Aortic smooth muscle cell (primary cell): ENCODE results near the gene TAF5. TPM values are rescaled to one million over a fixed set of nuclear protein-coding genes. Genes with fewer than 3 reads are reported as not detected.

Experiments
- total RNA-seq: library from RNA; depleted of rRNA; stranded (reverse); fragments of >200 nt; gene quantifications from 2 replicates; pipeline ENCODE4 v1.2.3, GENCODE V29; 2014

Gene TAF5
- total RNA-seq: 2.3 and 2.6 TPM in 2 replicates

GRCh38 chr10:103367782-103368518, at the start of gene TAF5:
TSS of gene TAF5 (plus strand) at chr10:103367976. CDS start at chr10:103367990, 14 bp downstream.

DNA sequence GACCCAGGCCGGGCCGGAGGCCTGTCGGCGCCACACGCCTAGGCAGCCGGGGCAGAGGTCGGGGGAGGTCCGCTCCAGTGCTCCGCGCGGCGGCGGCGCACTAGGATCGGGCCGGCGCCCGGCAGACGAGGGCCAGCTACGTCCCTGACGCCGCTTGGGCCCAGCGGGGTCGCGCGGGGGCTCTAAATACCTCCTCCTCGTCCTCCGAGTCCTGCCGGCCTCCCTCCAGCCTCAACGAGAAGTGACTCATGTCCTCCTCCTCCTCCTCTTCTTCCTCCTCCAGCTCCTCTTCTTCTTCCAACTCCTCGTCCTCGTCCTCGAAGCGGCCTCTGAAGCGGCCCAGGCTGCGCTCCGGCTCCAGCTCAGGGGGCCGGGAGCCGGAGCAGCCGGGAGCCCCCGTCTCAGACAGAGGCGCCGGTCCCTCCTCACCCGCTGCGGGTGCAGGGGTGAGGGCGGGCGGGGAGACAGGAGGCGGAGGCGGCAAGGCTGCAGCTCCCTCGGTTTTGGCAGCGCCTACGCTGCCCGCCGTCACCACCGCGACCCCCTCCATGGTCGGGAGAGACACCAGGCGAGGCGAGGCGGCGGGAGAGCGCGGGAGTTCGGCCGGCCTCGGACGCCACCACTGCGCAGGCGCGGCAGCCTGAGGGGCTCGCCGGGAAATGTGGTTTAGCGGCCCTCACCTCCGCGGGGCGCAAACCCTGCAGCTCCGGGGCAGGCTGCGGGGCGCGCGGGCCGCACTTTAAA, 17.1 kb upstream of the TAF5 start, which contains the start of gene PCGF6:
Gene PCGF6, minus strand, starts transcription at position 624 of the 744 bp plus-strand sequence. Its CDS starts 74 bp downstream, at position 550.

DNA sequence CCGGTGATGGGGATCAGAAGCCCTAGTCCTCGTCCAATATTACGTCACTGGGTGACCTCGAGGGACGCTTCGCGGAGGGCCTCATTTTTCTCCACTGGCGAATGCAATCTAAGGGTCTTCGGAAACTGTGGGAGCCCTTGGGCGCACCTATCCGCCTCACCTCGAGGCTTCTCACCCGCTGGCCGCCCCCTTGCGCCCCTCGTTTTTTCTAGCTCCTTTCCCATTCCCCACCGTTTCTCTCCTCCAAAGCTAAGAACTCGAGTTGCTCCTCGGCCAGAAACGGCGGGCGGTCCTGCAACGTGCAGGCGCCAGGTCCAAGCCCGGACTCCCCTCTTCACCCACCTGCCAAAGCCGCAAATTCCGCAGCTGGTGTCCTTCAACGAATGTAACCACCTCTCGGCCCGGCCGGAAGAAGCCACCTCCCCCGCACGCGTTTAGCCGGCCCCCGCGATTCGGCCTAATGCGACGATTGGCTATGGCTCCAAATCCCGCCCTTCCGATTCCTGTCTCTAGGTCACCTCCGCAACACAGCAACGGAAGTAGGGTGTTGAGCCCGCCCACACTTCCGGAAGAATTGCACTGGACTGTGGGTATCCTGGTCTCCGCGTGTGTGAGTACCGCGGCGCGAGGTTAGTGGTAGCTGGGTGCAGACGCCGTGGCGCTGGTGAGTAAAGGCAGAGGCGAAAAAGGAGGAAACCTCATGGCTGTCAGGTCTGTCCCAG, 28.5 kb downstream of the TAF5 start, which contains the start of the genes ATP5MK and PDCD11:
Gene ATP5MK, minus strand, starts transcription at position 409 of the 722 bp plus-strand sequence. CDS start 4,018 bp downstream, outside the sequence.
Gene PDCD11, plus strand, starts transcription at position 560 of the 722 bp plus-strand sequence. CDS start 1,801 bp downstream, outside the sequence.

Other genes starting within 250 kb of the TAF5 start
- gene NT5C2, start 174.7 kb upstream of the TAF5 start, total RNA-seq: 82.0 and 103 TPM in 2 replicates
- gene RPEL1, start 122.1 kb upstream of the TAF5 start, total RNA-seq: 0.12 TPM in 1 of 2 replicates, not detected in the other
- gene INA, start 90.8 kb upstream of the TAF5 start, total RNA-seq: 0.26 and 0.44 TPM in 2 replicates
- 10.9 and 13.1 TPM in 2 replicates for gene PCGF6, start 16.8 kb upstream of the TAF5 start, total RNA-seq
- gene ATP5MK, start 28.5 kb downstream of the TAF5 start, total RNA-seq: 149 and 155 TPM in 2 replicates
- 23.6 and 31.7 TPM in 2 replicates for gene PDCD11, start 28.6 kb downstream of the TAF5 start, total RNA-seq
- gene CALHM2, start 84.4 kb downstream of the TAF5 start, total RNA-seq: 30.1 and 38.6 TPM in 2 replicates
- not detected in 2 replicates for gene CALHM1, start 90.9 kb downstream of the TAF5 start, total RNA-seq
- gene CALHM3, start 111.3 kb downstream of the TAF5 start, total RNA-seq: not detected in 2 replicates
- gene NEURL1, start 125.7 kb downstream of the TAF5 start, total RNA-seq: under 0.01 TPM in 2 replicates